HG03159 (cell line): Measurements from ENCODE around the gene BSN.

Source experiments
- ATAC-seq: cut with Tn5 transposase; IDR thresholded peaks from one replicate; pipeline ENCODE4 v1.9.1; 2021; ENCODE audit warnings: mild to moderate bottlenecking, moderate library complexity; ENCODE audit not compliant: unreplicated experiment

The BSN gene

DNA sequence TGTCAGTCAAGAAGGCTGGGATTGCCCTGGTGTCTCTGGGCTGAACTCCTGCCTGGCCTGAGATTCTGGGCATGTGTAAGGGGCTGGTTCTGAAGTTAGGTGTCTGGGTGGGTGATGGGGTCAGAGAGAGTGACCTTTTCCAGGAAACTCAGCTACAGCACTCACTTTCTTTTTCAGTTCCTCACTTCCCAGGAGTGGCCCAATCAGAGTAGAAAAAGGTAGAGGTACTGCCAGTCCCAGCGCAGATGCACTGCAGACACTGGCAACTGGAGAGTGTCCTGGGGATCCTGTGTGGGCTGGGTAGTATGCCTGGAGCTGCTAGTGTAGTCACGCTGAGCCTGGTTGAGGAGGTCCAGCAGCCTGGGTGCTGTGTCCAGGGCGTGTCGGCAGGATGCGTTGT lies 73.4 kb downstream of the BSN start:
- no peak for ATAC-seq

DNA sequence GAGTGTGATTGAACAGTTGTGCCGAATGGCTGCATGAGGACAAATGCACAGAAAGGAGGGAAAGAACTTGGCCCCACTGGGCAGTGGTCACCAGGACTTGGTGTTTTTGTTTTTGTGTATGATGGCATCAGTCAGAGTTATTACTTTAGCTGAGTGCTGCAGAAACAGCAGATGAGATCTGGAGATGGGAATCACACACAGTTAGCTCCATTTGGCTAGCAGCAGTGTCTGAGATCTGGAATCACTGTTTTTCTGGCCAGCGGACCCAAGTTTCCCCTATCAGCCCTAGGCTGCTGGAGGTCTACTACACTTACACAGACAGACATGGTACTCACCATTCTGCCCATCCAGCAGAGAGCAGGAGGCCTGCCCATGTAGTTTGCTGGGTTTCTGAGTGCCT lies 74.0 kb downstream of the BSN start:
- ATAC-seq = no peak

DNA sequence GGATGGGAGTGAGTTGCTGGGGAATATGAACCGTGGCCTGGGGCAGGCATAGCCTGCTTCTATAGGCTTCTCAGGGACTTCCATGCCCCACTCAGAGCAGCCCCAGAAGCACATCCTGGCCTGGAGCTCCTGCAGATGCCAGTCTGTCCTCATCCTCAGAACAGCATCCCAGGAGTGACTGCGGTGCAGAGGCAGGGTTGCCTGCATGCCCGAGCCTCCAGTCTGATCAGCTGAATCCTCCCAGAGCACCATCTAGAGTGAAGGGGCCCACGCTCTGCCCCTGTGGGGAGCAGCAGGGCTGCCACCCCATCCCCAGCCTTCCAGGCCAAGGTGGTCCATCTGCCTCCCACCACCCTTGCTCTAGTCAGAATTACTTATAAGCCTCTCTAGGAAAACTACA lies 75.2 kb downstream of the BSN start:
- no peak for ATAC-seq

DNA sequence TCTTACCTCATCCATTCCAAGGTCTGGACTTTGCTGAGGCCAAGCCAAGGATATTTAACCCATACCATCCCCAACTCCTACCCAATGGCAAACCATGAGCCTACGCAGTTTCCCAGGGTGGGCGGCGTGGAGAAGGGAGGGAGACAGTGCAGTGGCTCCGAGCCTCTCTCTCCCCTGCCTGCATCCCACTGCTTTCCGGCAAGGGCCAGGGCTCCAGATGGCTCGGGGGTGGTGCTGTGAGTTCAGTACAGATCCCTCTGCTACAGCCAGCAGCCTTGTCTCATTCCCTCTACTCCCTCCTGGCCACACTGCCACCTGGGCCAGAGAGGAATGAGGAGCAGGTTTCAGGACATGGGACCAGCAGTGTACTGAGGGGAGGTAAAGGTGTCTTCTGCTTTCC lies 75.6 kb downstream of the BSN start:
- ATAC-seq = no peak

DNA sequence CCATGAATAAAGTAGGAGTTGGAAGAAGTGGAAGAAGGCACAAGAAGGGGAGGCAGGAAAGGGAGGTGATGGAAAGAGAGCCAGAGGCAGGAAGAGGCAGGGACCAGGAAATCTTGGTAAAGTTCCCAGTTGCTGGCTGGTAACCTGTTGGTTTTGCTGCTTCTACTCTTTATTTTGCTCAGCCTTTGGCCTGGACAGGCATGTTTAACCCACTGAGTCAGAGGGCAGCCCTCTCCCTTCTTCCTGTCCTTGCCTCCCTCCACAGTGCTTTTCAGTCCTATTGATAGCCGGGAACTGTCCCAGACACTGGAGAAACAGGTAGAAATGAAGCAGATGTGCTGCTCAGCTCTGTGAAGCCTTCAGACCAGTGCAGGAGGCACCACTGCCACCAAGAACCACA lies 76.5 kb downstream of the BSN start:
- no peak for ATAC-seq

DNA sequence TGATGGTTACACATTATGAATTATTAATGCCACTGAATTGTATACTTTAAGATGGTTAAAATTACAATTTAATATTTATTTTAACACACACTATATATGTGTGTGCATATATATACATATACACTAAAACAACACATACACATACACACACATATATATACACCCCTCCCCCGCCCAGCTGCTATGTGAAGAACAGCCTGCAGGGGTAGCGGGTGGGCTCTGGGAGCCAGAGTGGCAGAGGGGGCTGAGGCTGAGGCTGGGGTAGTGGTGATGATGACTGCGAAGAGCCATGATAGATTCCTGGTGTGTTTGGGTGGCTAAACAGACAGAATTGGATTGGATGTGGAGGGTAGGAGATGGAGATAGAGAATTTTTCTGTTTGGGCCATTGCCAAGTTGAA lies 80.5 kb downstream of the BSN start:
- no peak for ATAC-seq

DNA sequence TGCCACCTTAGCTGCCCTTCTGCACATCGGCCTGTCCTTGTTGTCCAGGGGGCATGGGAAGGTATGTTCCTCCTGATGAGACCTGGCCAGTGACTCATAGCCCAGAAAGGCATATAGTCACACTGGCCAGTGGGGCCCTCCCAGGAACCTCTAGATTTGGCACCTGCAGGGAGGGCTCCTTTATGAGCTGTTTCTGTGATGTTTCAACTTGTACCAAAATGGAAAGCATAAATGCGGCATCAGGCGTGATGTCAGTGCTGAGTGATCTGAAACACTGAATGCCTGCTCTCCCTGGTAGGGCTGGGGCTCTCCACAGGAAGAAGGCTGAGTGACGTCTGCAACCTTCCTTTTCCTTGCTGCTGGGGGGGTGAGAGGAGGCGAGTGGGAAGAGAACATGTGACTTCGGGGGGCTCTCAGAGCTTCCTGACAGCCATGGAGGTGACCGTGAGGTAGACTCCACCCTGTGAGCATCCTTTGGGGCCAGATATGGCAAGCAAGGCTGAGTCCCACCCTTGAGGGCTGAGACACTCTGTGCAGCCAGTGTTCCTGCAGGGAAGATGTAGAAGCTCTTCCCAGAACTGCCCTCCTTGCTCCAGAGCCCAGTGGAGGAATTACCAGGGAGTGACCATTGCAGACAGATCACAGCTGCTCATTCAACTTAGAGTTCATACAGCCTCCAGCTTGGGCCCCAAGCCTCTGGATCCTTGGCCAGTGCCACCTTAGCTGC lies 82.8 kb downstream of the BSN start:
- no peak for ATAC-seq

DNA sequence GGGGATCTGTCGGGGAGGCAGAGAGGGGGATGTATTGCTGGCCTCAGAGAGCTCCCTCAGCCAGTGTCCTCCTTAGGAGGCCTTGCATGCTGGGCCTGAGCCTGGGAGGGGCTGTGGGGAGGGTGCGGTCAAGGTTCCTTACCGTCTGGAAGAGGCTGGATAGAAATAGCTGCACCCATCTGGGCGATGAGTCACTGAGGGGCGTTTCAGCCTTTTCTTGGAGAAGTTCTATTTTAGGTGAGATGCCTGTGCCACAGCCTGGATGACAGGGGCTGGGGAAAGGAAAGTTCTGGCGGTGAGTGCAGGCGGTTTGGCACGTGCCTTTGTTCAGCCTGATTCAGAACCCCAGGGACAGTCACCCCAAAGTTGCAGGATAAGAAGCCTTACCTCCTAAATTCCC lies 84.2 kb downstream of the BSN start:
- ATAC-seq = no peak

DNA sequence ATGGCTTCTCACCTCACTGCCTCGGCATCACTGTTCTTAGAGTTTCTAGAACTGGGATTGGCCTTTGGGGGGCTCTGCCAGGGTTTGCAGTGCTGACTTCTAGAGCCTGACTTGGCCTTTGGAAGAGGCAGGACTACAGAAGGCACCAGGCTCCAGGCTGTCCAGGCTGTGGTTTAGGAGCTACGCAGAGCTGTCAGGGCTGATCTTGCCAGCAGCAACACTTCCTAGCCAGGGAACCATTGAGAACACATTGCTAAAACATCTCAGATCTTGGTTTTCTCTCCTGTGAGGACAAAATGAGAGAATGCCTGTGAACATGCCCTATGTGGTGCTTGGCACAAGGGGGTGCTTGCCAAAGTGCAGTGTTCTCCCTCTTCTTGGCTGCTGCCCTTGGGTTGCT lies 85.3 kb downstream of the BSN start:
- no peak for ATAC-seq

DNA sequence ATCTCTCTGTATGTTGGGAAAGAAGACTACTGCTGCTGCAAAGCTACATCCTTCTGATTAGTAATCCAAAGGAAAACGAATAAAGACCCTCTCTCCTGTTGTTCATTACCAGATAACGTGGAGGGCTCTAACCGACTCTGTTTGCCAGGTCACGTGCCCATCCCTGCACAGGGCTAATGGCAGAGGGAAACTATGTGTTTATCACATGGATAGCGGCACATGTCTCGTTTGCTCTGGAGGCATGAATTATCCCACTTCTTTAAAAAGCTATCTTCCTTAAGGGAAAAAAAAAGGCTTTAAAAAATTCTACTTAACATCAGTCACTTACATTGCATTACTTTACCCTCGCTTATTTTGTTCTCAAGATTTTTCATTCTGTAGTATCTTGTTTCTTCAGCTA lies 87.0 kb downstream of the BSN start:
- ATAC-seq = no peak

DNA sequence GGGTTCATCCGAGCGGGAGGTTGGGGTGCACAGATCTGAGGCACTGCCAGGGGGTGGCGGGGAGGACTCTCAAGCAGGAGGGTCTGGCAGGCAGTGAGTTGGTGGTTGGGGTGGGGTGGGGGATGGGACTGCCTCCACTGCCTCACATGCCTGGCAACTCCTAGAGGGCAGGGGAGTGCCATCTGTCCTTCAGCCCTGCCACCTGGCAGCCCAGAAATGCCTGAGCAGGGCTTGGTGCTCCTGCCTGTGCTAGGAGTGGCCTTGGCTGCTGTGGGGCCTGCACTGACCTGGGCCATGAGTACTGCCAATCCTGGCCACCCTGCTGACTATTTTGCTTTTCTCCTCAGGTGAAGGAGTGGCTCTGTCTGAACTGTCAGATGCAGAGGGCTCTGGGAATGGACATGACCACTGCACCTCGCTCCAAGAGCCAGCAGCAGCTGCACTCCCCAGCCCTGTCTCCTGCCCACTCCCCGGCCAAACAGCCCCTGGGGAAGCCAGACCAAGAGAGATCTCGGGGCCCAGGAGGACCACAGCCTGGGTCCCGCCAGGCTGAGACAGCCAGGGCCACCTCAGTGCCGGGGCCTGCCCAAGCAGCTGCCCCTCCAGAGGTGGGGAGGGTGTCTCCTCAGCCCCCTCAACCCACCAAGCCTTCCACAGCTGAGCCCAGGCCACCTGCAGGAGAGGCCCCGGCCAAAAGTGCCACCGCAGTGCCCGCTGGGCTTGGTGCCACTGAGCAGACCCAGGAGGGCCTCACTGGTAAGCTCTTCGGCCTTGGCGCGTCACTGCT lies 87.8 kb downstream of the BSN start:
- no peak for ATAC-seq

DNA sequence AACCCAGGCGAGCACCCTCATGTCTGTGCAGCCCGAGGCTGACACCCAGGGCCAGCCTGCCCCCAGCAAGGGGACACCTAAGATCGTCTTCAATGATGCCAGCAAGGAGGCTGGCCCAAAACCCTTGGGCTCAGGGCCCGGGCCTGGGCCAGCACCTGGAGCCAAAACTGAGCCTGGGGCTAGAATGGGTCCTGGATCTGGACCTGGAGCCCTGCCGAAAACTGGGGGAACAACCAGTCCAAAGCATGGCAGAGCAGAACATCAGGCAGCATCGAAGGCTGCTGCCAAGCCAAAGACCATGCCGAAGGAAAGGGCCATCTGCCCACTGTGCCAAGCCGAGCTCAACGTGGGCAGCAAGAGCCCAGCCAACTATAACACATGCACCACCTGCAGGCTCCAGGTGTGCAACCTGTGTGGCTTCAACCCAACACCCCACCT lies 88.5 kb downstream of the BSN start:
- no peak for ATAC-seq

DNA sequence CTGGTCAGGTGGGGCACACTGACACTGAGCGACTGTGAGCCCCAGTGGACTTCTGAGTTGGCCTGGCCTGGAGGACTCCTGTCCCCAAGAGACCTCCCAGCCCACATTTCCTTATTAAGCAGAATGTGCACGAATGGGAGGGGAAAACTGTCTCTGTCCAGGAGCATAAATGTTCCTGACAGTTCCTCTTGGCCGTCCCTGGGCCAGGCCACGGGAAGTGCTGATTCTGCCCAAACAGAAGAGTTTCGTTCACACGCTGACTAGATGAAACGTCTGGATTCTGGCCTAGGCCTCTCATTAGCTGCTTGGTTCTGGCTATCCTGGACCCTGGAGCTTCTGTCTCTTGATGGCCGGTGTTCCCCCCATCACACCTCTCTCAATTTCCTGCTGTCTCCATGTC lies 90.4 kb downstream of the BSN start:
- ATAC-seq = no peak

DNA sequence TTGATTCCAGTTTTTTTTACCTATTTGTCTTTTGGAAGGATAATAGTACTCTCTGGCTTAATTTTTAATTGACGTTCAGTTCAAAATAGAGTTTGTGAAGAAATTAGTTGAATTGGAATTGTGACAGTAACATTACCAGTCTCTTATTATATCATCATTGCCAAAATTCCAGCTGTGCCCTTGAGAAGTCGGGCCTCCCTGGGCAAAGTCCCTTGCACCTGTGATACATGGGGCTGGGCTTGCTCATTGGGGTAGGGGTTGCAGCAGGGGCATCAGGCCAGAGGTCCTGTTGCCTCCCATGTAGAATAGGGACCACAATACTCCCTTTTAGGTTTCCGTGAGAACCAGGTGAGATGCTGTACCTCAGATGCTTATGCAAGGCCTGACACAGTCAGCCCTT lies 92.0 kb downstream of the BSN start:
- no peak for ATAC-seq

DNA sequence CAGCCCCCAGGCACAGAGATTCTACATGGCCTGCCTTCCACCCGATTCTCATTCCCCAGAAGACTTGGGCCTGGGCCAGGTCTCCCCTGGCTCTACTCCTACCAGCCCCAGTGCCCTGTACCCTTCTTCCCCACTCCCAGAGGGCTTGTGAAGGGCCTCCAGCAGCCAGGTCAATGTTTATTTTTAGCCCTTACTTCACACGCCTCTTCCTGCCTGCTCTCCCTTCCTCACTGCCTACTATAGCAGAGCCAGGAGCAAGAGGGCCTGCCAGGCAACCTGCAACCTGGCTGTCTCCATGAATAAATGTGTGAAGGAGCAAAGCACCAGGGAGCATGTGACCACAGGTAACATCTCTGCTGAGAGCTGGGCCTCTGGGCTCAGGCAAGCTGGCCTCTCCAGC lies 93.5 kb downstream of the BSN start:
- ATAC-seq = no peak

DNA sequence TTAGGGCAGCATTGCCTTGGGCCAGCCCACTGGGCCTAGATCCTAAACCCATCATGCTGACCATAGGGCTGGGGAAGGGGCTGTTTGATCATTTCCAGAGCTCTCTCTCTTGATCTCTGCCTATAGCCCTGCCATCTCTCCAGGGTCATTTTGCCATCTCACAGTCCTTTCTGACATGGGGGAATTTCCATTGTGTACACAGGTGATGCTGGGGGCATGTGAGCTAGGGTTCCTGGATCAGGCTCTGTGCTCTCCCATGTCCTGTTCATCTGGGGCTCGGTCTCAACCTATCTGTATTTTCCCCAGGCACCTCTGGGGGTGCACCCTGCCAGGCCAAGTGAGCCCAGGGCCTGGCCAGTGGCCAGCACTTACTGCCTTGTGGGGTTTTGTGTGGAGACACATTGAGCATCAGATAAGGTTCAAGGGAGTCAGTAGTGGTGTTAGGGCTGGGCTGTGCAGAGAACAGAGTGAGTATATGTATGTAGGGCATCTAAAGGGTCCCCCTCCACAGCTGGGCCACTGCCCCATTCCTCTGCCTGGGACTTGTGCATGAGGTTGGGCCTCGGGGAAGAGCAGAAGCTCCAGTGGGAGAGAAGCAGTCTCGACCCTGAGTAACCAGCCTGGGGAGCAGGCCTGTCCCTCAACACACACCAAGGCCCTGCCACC lies 94.2 kb downstream of the BSN start:
- no peak for ATAC-seq

DNA sequence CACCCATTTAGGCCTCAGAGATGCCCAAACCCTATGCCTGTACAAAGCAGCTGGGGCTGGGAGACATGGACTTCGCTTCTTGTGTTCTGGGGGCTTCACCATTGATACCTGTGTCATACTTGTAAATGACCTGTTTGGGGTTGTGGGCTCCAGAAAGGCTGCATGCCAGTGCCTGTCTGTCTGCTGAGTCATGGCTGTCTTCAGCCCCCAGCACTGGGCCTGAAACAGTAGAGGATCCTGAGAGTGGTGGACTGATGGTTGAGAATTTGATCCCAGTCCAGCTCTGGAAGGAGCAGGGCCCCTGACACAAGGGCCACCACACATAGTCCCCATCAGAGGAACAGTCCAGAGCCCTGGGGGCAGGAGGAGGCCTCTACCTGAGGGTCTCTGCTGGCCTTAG lies 95.3 kb downstream of the BSN start:
- no peak for ATAC-seq

DNA sequence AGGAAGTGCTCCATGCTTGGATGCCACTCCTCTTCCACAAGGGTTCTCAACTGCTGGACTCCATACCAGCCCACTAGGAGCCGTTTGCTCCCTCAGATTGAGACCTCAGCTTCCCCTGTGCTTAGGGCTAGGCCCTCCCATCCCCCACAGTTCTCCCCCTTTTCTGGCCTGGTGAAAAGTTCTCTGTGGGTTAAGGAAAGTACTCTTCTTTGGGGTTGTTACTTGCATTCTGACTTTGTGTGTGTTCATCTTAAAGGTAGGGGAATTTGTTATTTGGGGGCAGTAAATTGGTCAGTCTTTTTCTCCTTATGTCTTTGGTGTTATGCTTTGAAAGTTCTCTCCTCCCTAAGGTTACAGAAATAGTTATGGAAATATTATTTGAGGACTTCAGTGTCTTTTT lies 95.9 kb downstream of the BSN start:
- ATAC-seq = no peak

DNA sequence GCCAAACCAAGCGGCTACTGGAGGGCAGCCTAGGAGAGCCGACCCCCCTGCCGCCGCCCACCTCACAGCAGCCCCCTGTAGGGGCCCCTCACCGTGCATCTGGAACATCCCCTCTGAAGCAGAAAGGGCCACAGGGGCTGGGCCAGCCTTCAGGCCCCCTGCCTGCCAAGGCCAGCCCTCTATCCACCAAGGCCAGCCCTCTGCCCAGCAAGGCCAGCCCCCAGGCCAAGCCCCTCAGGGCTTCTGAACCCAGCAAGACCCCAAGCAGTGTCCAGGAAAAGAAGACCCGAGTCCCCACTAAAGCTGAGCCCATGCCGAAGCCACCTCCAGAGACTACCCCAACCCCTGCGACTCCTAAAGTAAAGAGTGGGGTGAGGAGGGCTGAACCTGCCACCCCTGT lies 96.4 kb downstream of the BSN start:
- ATAC-seq = no peak

DNA sequence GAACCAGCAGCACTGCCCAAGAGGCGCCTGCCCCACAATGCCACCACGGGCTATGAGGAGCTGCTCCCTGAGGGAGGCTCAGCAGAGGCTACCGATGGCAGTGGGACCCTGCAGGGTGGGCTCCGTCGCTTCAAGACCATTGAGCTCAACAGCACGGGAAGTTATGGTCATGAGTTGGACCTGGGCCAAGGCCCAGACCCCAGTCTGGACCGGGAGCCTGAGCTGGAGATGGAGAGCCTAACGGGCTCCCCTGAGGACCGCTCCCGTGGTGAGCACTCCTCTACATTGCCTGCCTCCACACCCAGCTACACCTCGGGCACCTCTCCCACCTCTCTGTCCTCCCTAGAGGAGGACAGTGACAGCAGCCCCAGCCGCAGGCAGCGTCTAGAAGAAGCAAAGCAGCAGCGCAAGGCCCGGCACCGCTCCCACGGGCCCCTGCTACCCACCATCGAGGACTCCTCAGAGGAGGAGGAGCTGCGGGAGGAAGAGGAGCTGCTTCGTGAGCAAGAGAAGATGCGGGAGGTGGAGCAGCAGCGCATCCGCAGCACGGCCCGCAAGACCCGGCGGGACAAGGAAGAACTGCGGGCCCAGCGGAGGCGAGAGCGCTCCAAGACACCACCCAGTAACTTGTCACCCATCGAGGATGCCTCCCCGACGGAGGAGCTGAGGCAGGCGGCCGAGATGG lies 98.1 kb downstream of the BSN start:
- ATAC-seq = no peak

DNA sequence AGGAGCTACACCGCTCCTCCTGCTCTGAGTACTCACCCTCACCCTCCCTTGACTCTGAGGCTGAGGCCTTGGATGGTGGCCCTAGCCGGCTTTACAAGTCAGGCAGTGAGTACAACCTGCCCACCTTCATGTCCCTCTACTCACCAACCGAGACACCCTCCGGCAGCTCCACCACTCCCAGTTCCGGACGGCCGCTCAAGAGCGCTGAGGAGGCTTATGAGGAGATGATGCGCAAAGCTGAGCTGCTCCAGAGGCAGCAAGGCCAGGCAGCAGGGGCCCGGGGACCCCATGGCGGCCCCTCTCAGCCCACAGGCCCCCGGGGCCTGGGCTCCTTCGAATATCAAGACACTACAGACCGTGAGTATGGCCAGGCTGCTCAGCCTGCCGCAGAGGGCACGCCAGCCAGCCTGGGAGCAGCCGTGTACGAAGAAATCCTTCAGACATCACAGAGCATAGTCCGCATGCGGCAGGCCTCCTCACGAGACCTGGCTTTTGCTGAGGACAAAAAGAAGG lies 98.7 kb downstream of the BSN start:
- no peak for ATAC-seq
